DND-41 (cell line): ENCODE data around the gene C16orf74.
A peak's percentile ranks its signal among the peaks of the same experiment; 100 is the strongest.

Source experiments
- ATAC-seq: fragments of 200-7000 bp; cut with Tn5 transposase; 3 replicates; pipeline ENCODE4 v1.9.1; 2021; ENCODE audit warnings: low read depth; ENCODE audit not compliant: insufficient read depth
- DNase-seq: peaks from one replicate; pipeline ENCODE4 v3.0.0-alpha.2; 2020
- H2AFZ ChIP-seq: 2 replicates; pipeline ENCODE4 v1.6.0; 2012; ENCODE audit warnings: low read depth, low read length
- H3K27ac ChIP-seq: 2 replicates; pipeline ENCODE4 v1.5.1; 2012; ENCODE audit warnings: low read length, inconsistent platforms
- H3K27me3 ChIP-seq: fragments of 200-600 bp; sonication (generic); 2 replicates; pipeline ENCODE4 v1.6.0; 2012; ENCODE audit warnings: low read length, mild to moderate bottlenecking, inconsistent platforms; ENCODE audit not compliant: insufficient read depth, poor library complexity
- H3K36me3 ChIP-seq: 2 replicates; pipeline ENCODE4 v1.5.1; 2012; ENCODE audit warnings: low read length, inconsistent platforms; ENCODE audit not compliant: insufficient read depth
- H3K4me1 ChIP-seq: 2 replicates; pipeline ENCODE4 v1.5.1; 2012; ENCODE audit warnings: mild to moderate bottlenecking, low read length; ENCODE audit not compliant: insufficient read depth
- H3K4me2 ChIP-seq: 2 replicates; pipeline ENCODE4 v1.6.0; 2012; ENCODE audit warnings: mild to moderate bottlenecking, moderate library complexity, low read length, inconsistent platforms; ENCODE audit not compliant: insufficient read depth
- H3K4me3 ChIP-seq, 2 experiments: fragments of 200-600 bp in 1 of 2; shearing (Covaris generic) in 1 of 2; 2 replicates each; pipeline ENCODE4 v1.5.1; 2012 to 2016; ENCODE audit warnings: inconsistent platforms in 2 of 2, low read length in 2 of 2, mild to moderate bottlenecking in 2 of 2, low read depth in 1 of 2, moderate library complexity in 1 of 2
- H3K79me2 ChIP-seq: 2 replicates; pipeline ENCODE4 v1.6.0; 2012; ENCODE audit warnings: low read length, inconsistent platforms; ENCODE audit not compliant: insufficient read depth
- H3K9ac ChIP-seq: 2 replicates; pipeline ENCODE4 v1.6.0; 2012; ENCODE audit warnings: low read depth, mild to moderate bottlenecking, inconsistent platforms, low read length, moderate library complexity
- H3K9me3 ChIP-seq: 2 replicates; pipeline ENCODE4 v1.5.1; 2012; ENCODE audit warnings: low read length, moderate library complexity, mild to moderate bottlenecking, inconsistent platforms; ENCODE audit not compliant: insufficient read depth, severe bottlenecking
- H4K20me1 ChIP-seq: 2 replicates; pipeline ENCODE4 v1.6.0; 2012; ENCODE audit warnings: low read length; ENCODE audit not compliant: insufficient read depth
- CTCF ChIP-seq: IDR thresholded peaks from 2 replicates; pipeline ENCODE4 v1.5.1; 2012; ENCODE audit warnings: borderline replicate concordance, low read length, moderate library complexity, mild to moderate bottlenecking; ENCODE audit not compliant: poor library complexity, severe bottlenecking; ENCODE audit errors: extremely low read depth
- EZH2 ChIP-seq: IDR thresholded peaks from 3 replicates; pipeline ENCODE4 v1.6.1; 2012; ENCODE audit warnings: borderline replicate concordance, low read depth, mild to moderate bottlenecking, moderate library complexity, low read length, inconsistent platforms; ENCODE audit not compliant: severe bottlenecking

C16orf74 gene

GRCh38 chr16:85733155-85733838 is 17.6 kb downstream of the C16orf74 start:
- H4K20me1 ChIP-seq = no peaks in the 10 kb centered on the region
- no peaks in the 10 kb centered on the region for H3K79me2 ChIP-seq
- peak; percentile 24 for DNase-seq
- no peak overlapping the region for H2AFZ ChIP-seq
- H3K36me3 ChIP-seq = no peaks in the 10 kb centered on the region
- no peak overlapping the region for H3K9ac ChIP-seq
- no peak overlapping the region for H3K4me3 ChIP-seq
- H3K27ac ChIP-seq = no peak overlapping the region
- H3K4me1 ChIP-seq = no peaks in the 10 kb centered on the region
- no peaks in the 10 kb centered on the region for H3K27me3 ChIP-seq
- H3K9me3 ChIP-seq = no peaks in the 10 kb centered on the region
- TF ChIP-seq EZH2 (no peak), CTCF (no peak)
- H3K4me2 ChIP-seq = no peak overlapping the region
- ATAC-seq = peak; percentile 43; the same call in 1 of the 3 replicates

GRCh38 chr16:85731179-85731578 is 19.7 kb downstream of the C16orf74 start:
- Histone ChIP-seq H2AFZ (no peak overlapping the region), H3K27ac (no peak overlapping the region), H4K20me1 (no peaks in the 10 kb centered on the region), H3K79me2 (no peaks in the 10 kb centered on the region), H3K9ac (no peak overlapping the region), H3K4me3 (no peak overlapping the region), H3K27me3 (no peaks in the 10 kb centered on the region), H3K4me1 (no peaks in the 10 kb centered on the region), H3K36me3 (no peaks in the 10 kb centered on the region), H3K9me3 (no peaks in the 10 kb centered on the region), H3K4me2 (no peak overlapping the region)
- no peak for TF ChIP-seq EZH2
- no peak for TF ChIP-seq CTCF
- DNase-seq (no peak), ATAC-seq (no peak)

- Histone ChIP-seq H3K36me3 (no peaks in the 10 kb centered on the region), H4K20me1 (no peaks in the 10 kb centered on the region), H3K4me3 (no peak overlapping the region), H3K27me3 (peaks cover 4% of the 10 kb centered on the region), H3K27ac (no peak overlapping the region), H2AFZ (no peak overlapping the region), H3K9ac (no peak overlapping the region), H3K79me2 (no peaks in the 10 kb centered on the region), H3K4me2 (no peak overlapping the region), H3K9me3 (no peaks in the 10 kb centered on the region), H3K4me1 (no peaks in the 10 kb centered on the region)
- TF ChIP-seq EZH2 (no peak), CTCF (no peak)
- DNase-seq (no peak), ATAC-seq (no peak)
These were observed 20.8 kb downstream of the C16orf74 start for GRCh38 chr16:85730186-85730465.
